ENCODE results near the gene CDC42SE2.

DNA sequence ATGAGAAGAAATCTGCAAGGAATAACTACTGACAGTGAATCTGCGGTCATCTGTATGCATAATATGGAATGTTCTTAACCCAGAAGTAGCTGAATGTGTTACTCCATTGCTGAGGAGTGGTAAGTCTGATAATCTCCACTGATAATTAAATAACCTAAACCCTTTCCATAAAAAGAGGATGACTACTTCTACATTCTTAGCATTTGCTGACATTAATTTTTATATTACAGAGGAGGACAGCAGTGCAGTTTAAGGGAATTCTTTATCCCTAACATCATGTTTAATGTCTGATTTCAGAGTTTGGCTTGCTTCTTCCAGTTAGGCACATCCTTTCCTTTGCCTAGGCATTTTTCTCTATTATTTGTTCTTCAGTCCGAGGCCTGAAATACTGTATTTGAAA, 52.2 kb downstream of the CDC42SE2 start:
- TF ChIP-seq CTCF (IDR thresholded peaks at IDR 0.05) (no peak), POLR2A (IDR thresholded peaks at IDR 0.05) (no peak)

Measured in right lobe of liver (tissue), 4 donors.